GM12892 (cell line): ENCODE data around the gene ENDOV.

Experiments
- POLR2A ChIP-seq: IDR thresholded peaks from 2 replicates; pipeline ENCODE4 v1.6.1; 2011; ENCODE audit warnings: low read depth, low read length, control low read depth
- POLR2AphosphoS5 ChIP-seq: IDR thresholded peaks from 2 replicates; pipeline ENCODE4 v1.6.1; 2011; ENCODE audit warnings: low read depth, low read length, control low read depth
- TAF1 ChIP-seq: IDR thresholded peaks from 2 replicates; pipeline ENCODE4 v1.6.1; 2011; ENCODE audit warnings: low read depth, mild to moderate bottlenecking, control low read depth, low read length, borderline replicate concordance

GRCh38 chr17:80421381-80422090 lies 6.6 kb downstream of the ENDOV start:
- TF ChIP-seq POLR2AphosphoS5 (no peak), POLR2A (no peak), TAF1 (no peak)
